Endothelial cell of umbilical vein (primary cell): Measurements from ENCODE around the gene CFAP61. TPM values are rescaled to one million over a fixed set of nuclear protein-coding genes. Genes with fewer than 3 reads are reported as not detected.

ENCODE experiments used
- BruUV-seq: library from RNA; stranded (reverse); fragments of 400-500 nt; replicated peaks from 2 replicates; lab custom pipeline; 2021; lab: Mats Ljungman, UMichigan
- CTCF ChIA-PET: fragments of 300-600, 350-600 bp; sonication (Branson Sonifier 250); formaldehyde crosslinking; loops from one replicate; lab custom pipeline; 2021; ENCODE audit warnings: antibody characterized with exemption, inconsistent platforms; lab: Charles Lee
- POLR2A ChIA-PET: fragments of 300-600, 350-600 bp; sonication (Branson Sonifier 250); formaldehyde crosslinking; loops from one replicate; lab custom pipeline; 2021; ENCODE audit warnings: antibody characterized with exemption, inconsistent platforms; lab: Charles Lee
- DNase-seq: peaks from one replicate; pipeline ENCODE4 v3.0.0-alpha.2; 2011; ENCODE audit warnings: low read depth, low spot score
- FAIRE-seq: peaks from 2 replicates; lab custom pipeline; 2011; peaks lifted over from hg19 to GRCh38; lab: Jason Lieb, UNC
- H2AFZ ChIP-seq: 2 replicates; pipeline ENCODE4 v1.6.0; 2012; ENCODE audit warnings: low read depth, low read length, control low read depth, inconsistent platforms
- H3K27ac ChIP-seq: 2 replicates; pipeline ENCODE4 v1.5.1; 2011; ENCODE audit warnings: low read depth, mild to moderate bottlenecking, control low read depth, low read length, moderate library complexity; ENCODE audit not compliant: insufficient read depth
- H3K27me3 ChIP-seq, 2 experiments: 2 replicates each; pipeline versions ENCODE4 v1.6.0 to v1.6.1; 2011; ENCODE audit warnings: low read length in 2 of 2, mixed read lengths in 1 of 2; ENCODE audit not compliant: control insufficient read depth in 2 of 2, insufficient read depth in 2 of 2
- H3K36me3 ChIP-seq, 2 experiments: 2 replicates in 1 of 2; 3 replicates in 1 of 2; pipeline ENCODE4 v1.5.1; 2011; ENCODE audit warnings: low read length in 2 of 2, mild to moderate bottlenecking in 1 of 2, moderate library complexity in 1 of 2; ENCODE audit not compliant: control insufficient read depth in 2 of 2, insufficient read depth in 2 of 2; ENCODE audit errors: extremely low read depth in 1 of 2
- H3K4me1 ChIP-seq: 3 replicates; pipeline ENCODE4 v1.5.1; 2011; ENCODE audit warnings: mild to moderate bottlenecking, low read length; ENCODE audit not compliant: control insufficient read depth, insufficient read depth; ENCODE audit errors: extremely low read depth
- H3K4me2 ChIP-seq: 2 replicates; pipeline ENCODE4 v1.6.1; 2011; ENCODE audit warnings: low read length, control low read depth, mixed read lengths; ENCODE audit not compliant: insufficient read depth
- H3K4me3 ChIP-seq, 3 experiments: fragments of 200-600 bp in 1 of 3; sonication (generic), shearing (Covaris generic) in 1 of 3; replicated peaks in 1 of 3; 2 replicates each; pipeline ENCODE4 v1.5.1; 2011 to 2016; ENCODE audit warnings: control low read depth in 3 of 3, low read length in 3 of 3, mild to moderate bottlenecking in 2 of 3, inconsistent platforms in 1 of 3, low read depth in 1 of 3, moderate library complexity in 1 of 3; ENCODE audit not compliant: insufficient read depth in 1 of 3
- H3K79me2 ChIP-seq: 2 replicates; pipeline ENCODE4 v1.6.0; 2012; ENCODE audit warnings: low read length, inconsistent platforms; ENCODE audit not compliant: control insufficient read depth, insufficient read depth
- H3K9ac ChIP-seq: replicated peaks from 2 replicates; pipeline ENCODE3; 2011; ENCODE audit warnings: low read length, control low read depth; ENCODE audit not compliant: insufficient read depth; ENCODE audit errors: extremely low read depth
- H3K9me1 ChIP-seq: replicated peaks from 3 replicates; pipeline ENCODE4 v1.6.0; 2011; ENCODE audit warnings: mild to moderate bottlenecking, low read length; ENCODE audit not compliant: control insufficient read depth, insufficient read depth; ENCODE audit errors: extremely low read depth
- H3K9me3 ChIP-seq: replicated peaks from 2 replicates; pipeline ENCODE4 v1.5.1; 2012; ENCODE audit warnings: low read length, inconsistent platforms; ENCODE audit not compliant: control insufficient read depth, insufficient read depth
- H4K20me1 ChIP-seq: replicated peaks from 2 replicates; pipeline ENCODE3; 2011; ENCODE audit warnings: mild to moderate bottlenecking, low read length; ENCODE audit not compliant: control insufficient read depth, insufficient read depth; ENCODE audit errors: extremely low read depth
- EZH2 ChIP-seq: IDR thresholded peaks from 2 replicates; pipeline ENCODE4 v1.6.1; 2012; ENCODE audit warnings: borderline replicate concordance, low read depth, mild to moderate bottlenecking, moderate library complexity, low read length, inconsistent platforms; ENCODE audit not compliant: severe bottlenecking
- MYC ChIP-seq: IDR thresholded peaks from one replicate; pipeline ENCODE4 v1.6.1; 2011; ENCODE audit warnings: mild to moderate bottlenecking, low read depth, low read length
- dilution Hi-C: fragments of 300-500 bp; cut with MboI; formaldehyde crosslinking; loops from one replicate; pipeline ENCODE4 v1.15.0; 2019; ENCODE audit warnings: low sequenced_read_pairs; ENCODE audit not compliant: extremely low pct_ligation_motif_present
- intact Hi-C: fragments of 100-400 bp; cut with micrococcal nuclease; formaldehyde crosslinking; loops from one replicate; pipeline ENCODE4 v1.10.0; 2022
- polyA plus RNA-seq, 4 experiments: library from polyadenylated mRNA; depleted of rRNA in 3 of 4; stranded (reverse) in 3 of 4; unstranded in 1 of 4; fragments of >200 nt; gene quantifications; 2 replicates each; pipeline versions ENCODE4 v1.2.1 to v1.2.3, GENCODE V29; 2011 to 2012; ENCODE audit warnings: missing spikeins in 1 of 4
- total RNA-seq: library from RNA; stranded (reverse); gene quantifications from 2 replicates; pipeline ENCODE4 v1.2.3, GENCODE V29; 2021

The CFAP61 gene
- total and polyA plus RNA-seq, 2 donors (not counting 3 experiments of a cell fraction or from before 2014, with no cell fraction given): not detected

GRCh38 chr20:20366876-20367574, 314.7 kb downstream of the CFAP61 start:
- intact Hi-C loops: loop anchor here (10.0 kb wide), 2 partner anchors 48 to 458 kb away; no protein-coding TSS in a partner anchor
- Histone ChIP-seq H3K27me3 (peaks cover 69 to 91% of the 10 kb centered on the region in 2 experiments), H2AFZ (no peak overlapping the region), H3K9me3 (no peaks in the 10 kb centered on the region), H4K20me1 (no peaks in the 10 kb centered on the region), H3K4me2 (no peak overlapping the region), H3K4me1 (no peaks in the 10 kb centered on the region), H3K36me3 (no peaks in the 10 kb centered on the region), H3K9ac (no peak overlapping the region), H3K9me1 (no peaks in the 10 kb centered on the region), H3K4me3 (no peak overlapping the region), H3K79me2 (no peaks in the 10 kb centered on the region), H3K27ac (no peak overlapping the region)
- ChIA-PET POLR2A (no interaction called here), CTCF (no interaction called here)
- dilution Hi-C loops: no loop called here
- DNase-seq: no peak
- TF ChIP-seq EZH2 (peak; percentile 61), MYC (no peak)
- FAIRE-seq: no peak
- BruUV-seq: no TSS peak

- no peak within 1 kb of the TSS for H3K27ac ChIP-seq
- no peaks in the 10 kb centered on the region for H3K9me3 ChIP-seq
- TF ChIP-seq EZH2 (peak; percentile 60), MYC (no peak)
- CTCF ChIA-PET: no interaction called here
- no peak within 1 kb of the TSS for H3K4me2 ChIP-seq
- dilution Hi-C loops: no loop called here
- H3K4me1 ChIP-seq: no peaks in the 10 kb centered on the region
- no peaks in the 10 kb centered on the region for H3K79me2 ChIP-seq
- BruUV-seq: no TSS peak
- DNase-seq: no peak
- H3K9me1 ChIP-seq: no peaks in the 10 kb centered on the region
- peak within 1 kb of the TSS in 1 of 3 experiments; percentile 8 for H3K4me3 ChIP-seq
- no peaks in the 10 kb centered on the region for H3K36me3 ChIP-seq
- intact Hi-C loops: loop anchor here (10.0 kb wide), 2 partner anchors 47 to 457 kb away; no protein-coding TSS in a partner anchor
- POLR2A ChIA-PET: no interaction called here
- no peak for FAIRE-seq
- no peak within 1 kb of the TSS for H3K9ac ChIP-seq
- H4K20me1 ChIP-seq: no peaks in the 10 kb centered on the region
- peaks cover 69 to 91% of the 10 kb centered on the region in 2 experiments for H3K27me3 ChIP-seq
- no peak within 1 kb of the TSS for H2AFZ ChIP-seq
Measured at GRCh38 chr20:20367575-20368417, 315.5 kb downstream of the CFAP61 start, which contains the start of gene INSM1. INSM1 (plus strand) TSS chr20:20368104; CDS start chr20:20368268, 164 bp downstream.
